ENCODE measurements around the gene ADO.
A peak's percentile ranks its signal among the peaks of the same experiment; 100 is the strongest.

ADO gene

DNA sequence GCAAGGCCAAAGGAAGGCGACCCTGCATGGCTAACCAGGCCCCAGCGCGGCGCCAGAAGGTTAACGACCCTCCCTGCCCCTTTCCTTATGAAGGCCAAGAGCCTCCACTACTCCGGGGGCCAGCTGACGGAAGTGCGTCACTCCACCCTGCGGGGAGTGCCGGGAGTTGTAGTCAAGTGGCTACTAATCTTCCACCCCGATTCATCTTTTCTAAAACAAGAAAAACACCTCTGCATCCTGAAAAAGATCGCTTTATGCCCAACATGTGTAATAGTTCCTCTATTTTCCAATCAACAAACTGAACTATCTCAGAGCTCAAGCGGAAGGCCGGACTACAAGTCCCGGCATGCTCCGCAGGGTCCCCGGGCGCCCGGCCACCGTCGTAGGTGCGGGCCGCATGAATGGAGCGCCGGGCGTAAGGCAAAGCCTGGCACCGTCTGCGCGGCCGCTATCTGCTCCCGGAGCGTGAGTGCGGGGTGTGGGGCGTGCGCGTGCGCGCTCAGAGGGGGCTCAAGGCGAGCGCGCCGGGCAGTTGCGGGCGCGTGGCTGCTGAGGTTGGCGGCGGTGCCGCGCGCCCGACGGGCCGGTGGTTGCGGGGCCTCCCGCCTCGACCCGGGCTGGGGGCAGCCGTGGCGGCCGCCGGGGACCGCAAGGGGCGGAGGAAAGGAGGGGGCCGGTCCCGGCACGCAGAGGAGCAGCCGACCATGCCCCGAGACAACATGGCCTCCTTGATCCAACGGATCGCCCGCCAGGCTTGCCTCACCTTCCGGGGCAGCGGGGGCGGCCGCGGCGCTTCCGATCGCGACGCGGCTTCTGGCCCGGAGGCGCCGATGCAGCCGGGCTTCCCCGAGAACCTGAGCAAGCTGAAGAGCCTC, at the start of gene ADO:
TSS of gene ADO (plus strand) at position 365 of the 875 bp plus-strand sequence. CDS start at position 705, 340 bp downstream.
- peak within 1 kb of the TSS; percentile 94 for H3K27ac ChIP-seq
- 0 out of 2 replicates have a peak, but pooled peaks have one; percentile 44 for TF ChIP-seq ZFX (IDR thresholded peaks at IDR 0.05)
- TF ChIP-seq, protein P1, sequence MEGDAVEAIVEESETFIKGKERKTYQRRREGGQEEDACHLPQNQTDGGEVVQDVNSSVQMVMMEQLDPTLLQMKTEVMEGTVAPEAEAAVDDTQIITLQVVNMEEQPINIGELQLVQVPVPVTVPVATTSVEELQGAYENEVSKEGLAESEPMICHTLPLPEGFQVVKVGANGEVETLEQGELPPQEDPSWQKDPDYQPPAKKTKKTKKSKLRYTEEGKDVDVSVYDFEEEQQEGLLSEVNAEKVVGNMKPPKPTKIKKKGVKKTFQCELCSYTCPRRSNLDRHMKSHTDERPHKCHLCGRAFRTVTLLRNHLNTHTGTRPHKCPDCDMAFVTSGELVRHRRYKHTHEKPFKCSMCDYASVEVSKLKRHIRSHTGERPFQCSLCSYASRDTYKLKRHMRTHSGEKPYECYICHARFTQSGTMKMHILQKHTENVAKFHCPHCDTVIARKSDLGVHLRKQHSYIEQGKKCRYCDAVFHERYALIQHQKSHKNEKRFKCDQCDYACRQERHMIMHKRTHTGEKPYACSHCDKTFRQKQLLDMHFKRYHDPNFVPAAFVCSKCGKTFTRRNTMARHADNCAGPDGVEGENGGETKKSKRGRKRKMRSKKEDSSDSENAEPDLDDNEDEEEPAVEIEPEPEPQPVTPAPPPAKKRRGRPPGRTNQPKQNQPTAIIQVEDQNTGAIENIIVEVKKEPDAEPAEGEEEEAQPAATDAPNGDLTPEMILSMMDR (conservative IDR thresholded peaks at IDR 0.05): no peak

DNA sequence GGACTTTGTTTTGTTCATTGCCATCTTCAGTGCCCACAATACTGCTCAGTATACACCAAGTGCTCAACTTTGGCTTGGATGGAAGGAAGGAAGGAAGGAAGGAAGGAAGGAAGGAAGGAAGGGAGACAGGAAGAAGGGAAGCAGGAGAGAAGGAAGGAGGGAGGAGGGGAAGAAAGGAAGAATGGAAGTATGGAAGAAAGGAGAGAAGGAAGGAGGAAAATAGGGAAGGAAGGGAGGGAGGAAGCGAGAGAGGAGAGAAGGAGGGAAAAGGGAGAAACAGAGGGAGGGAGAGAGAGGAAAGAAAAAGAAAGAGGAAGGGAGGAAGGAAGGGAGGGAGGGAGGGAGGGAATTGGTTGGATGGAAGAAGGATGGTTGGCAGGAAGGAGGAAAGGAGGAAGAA, 49.6 kb upstream of the ADO start:
- TF ChIP-seq ZFX (IDR thresholded peaks at IDR 0.05): no peak
- TF ChIP-seq, protein P1 (conservative IDR thresholded peaks at IDR 0.05): no peak
- no peak overlapping the region for H3K27ac ChIP-seq

DNA sequence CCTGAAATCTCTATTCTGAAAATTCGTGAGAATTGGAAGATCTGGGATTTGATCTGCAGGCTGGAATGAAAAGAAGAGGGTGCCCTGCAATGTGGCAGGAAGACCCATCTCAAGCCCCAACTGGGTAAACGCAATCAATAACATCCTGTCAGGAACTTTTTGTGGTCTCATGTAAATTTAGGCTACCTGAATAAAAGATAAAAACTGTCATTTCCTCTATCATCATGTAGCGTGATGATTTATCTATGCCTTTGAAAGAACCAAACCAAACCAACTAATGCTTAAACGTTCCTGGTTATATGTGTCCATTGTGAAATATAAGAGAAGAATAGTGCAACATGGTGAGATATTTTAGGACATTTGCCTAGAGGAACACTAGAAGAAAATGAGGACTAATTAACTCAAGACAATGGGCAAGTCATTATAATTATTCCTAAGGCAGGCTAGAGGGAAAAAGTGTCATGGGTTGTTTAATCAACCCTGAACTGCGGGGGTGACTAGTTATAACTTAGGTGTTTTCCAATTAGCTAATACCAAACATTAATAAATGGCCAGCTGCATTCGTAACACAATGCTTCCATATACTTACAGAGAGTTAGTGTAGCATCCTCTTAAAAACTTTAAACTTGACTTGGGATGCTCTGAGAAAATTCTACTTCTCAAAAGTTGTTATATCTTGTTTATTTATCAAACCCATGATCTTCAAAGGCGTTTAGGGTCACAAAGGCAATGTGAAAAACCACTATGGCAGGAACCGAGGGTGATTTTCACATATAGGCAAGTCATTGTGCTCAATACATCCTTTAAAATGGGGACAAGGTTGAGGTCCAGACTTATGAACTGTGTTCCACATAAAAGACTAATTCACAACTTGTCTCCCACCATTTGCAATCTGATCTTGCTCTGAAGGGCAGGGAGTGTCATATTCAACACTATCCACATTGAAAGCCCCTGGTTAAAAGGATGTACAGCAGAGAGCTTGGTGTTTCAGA, 48.6 kb upstream of the ADO start:
- TF ChIP-seq, protein P1 (conservative IDR thresholded peaks at IDR 0.05): no peak
- no peak for TF ChIP-seq ZFX (IDR thresholded peaks at IDR 0.05)
- no peak overlapping the region for H3K27ac ChIP-seq

DNA sequence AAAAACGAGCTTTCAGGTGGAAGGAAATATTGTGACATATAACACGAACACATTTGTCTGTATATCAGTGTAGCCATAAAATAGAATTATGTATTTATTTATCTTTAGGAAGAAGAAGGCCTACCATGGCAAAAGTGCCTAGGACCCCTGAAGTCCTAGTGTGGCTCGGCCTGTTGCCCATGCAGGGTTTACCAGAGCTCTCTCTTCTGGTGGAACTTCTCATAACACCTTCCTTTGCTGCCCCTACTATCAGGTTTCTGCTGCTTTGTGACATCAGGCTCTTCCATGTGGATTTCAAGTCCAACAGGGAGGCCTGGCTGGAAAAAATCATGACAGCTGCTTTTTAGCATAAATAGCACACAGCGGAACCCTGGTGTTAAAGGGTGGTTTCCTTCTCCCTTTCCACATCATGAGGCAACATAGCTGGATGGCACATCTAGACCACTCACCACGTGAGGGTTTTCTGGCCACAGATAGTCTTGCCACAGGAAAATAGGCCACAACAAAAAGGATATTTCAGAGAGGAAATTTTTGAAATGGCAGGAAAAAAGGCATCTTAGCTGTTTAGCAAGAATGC, 44.8 kb upstream of the ADO start:
- TF ChIP-seq ZFX (IDR thresholded peaks at IDR 0.05): no peak
- TF ChIP-seq, protein P1 (conservative IDR thresholded peaks at IDR 0.05): no peak
- no peak overlapping the region for H3K27ac ChIP-seq

DNA sequence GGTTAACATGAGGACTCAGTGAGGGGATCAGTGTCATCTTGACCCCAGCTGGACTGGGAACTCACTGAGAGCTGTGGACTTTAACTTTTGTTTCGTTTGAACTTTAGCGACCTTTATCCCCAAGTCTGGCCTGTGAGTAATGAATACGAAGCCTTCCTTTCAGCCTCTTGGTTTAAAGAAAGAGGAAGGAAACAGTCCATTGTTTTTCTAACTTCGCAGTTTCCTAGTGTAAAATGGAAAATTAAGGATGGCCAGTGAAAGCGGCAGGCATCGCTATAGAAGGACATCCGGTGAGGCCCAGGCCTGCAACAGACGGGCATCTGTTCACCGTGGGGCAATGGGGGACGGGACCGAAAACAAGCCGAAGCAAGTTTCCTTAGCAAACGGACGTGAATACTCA, 44.1 kb upstream of the ADO start:
- no peak overlapping the region for H3K27ac ChIP-seq
- no peak for TF ChIP-seq ZFX (IDR thresholded peaks at IDR 0.05)
- TF ChIP-seq, protein P1 (conservative IDR thresholded peaks at IDR 0.05): no peak

DNA sequence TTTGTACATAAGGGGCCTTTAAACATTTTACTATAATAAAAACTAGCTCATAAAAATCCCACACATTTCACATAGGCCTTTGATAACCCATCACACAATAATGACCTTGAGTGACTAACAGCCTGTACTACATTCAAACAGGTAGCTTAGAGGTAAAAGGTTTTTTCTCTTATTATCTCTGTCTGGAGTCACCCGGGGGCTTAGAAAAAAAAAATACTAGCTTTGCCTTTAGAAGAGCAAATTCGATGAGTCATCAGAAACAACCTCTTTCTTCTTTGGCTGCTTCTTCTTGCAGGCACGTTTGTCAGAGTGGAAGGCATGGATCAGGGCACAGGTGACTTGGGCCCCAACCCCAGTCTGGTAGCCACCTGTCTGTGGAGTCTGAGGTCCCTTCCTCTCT, 43.4 kb upstream of the ADO start:
- TF ChIP-seq ZFX (IDR thresholded peaks at IDR 0.05): no peak
- TF ChIP-seq, protein P1 (conservative IDR thresholded peaks at IDR 0.05): no peak
- no peak overlapping the region for H3K27ac ChIP-seq
